Measurements from ENCODE around the gene STON1. TPM values are rescaled to one million over a fixed set of nuclear protein-coding genes. Genes with fewer than 3 reads are reported as not detected.
"Not testable (repeated sequence)": the region's sequence is repeated elsewhere in the genome, so short reads cannot be mapped to it uniquely, and the experiment has no call there.

STON1 gene
- polyA plus RNA-seq, 2 of the 4 experiments (the other 2 are of a cell fraction), result 0.88 to 1.0 TPM

DNA sequence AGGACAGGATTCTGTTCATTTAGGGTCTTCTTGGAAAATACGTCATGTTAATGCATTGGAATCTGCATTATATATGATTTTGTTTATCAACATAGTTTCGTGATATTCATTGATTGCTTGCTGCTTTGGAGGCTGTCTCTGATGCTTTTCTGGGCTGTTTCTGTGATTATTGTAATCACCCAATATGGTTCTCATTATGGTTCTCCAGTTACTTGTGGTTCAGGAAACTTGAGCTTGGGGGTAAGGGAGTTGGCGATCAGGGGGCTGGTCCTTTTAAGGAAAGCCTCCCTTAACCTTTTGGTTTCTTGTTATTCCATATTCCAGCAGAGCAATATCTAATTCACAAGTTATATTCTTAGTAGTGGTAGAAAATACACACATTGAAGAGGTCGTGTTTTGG lies 17.4 kb upstream of the STON1 start:
- 95% methylated on average over 4 of the region's 4 CpGs for WGBS (ENCODE audit: missing lambda C conversion rate)
- H3K27ac ChIP-seq, result no peak overlapping the region

DNA sequence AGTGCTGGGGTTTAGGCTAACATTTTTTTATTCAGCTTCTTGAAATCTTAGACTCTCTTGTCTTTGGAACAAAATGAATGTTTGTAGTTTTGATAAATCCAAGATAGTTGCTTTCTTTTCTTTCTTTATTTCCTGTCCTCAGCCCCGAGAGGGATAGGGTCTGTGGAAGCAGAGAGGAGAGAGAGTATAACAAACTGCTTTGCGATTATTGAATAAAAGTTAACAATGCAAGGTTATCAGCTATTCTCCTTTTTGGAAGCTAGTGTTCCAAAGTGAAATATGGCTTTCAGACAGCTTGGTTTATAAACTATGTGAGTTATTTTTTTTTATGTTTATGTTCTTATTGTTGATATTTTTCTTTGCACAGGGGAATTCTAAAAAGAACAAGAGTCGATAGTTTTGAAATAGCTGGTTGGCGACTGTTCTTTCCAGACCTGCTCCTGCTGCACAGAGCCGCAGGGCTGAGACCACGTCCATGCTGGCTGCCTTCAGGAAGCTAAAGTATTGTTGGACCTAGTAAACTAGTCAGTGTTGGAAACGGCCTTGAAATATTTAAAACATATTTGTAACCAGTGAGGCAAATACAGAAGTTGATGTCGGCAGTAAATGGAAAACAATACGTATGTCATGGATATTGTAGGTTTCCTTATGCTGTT lies 15.5 kb upstream of the STON1 start:
- Histone ChIP-seq H3K9me3 (no peaks in the 10 kb centered on the region), H3K27ac (no peak overlapping the region), H3K4me3 (no peak overlapping the region), H3K4me1 (no peaks in the 10 kb centered on the region), H3K4me2 (no peak overlapping the region)
- ATAC-seq (no peak), FAIRE-seq (no peak), DNase-seq (ENCODE audit: low read depth in 1 of 2, low spot score in 1 of 2) (no peak)
- no peak for TF ChIP-seq EHF (CRISPR knock-in tag; IDR thresholded peaks at IDR 0.05)
- TF ChIP-seq POLR2AphosphoS2 (conservative IDR thresholded peaks at IDR 0.05; ENCODE audit: low read length), result no peak
- no peak for TF ChIP-seq CEBPB (IDR thresholded peaks at IDR 0.05)
- CTCF ChIA-PET, result interaction anchor here (0.8 to 1.4 kb wide), 2 partner anchors 13 to 45 kb away, joined by 3 to 4 read pairs; no protein-coding TSS in a partner anchor
- POLR2A ChIA-PET, result interaction anchor here (0.6 kb wide), 1 partner anchor 1570 kb away, joined by 3 read pairs; no protein-coding TSS in a partner anchor
- WGBS (ENCODE audit: missing lambda C conversion rate), result 93% methylated on average over 9 of the region's 9 CpGs

More for the DNA sequence above, 17.4 kb upstream of the STON1 start:
- CTCF ChIA-PET, result interaction anchor here (0.6 kb wide), 3 partner anchors 69 to 240 kb away, joined by 3 to 5 read pairs (median 3); no protein-coding TSS in a partner anchor
- FAIRE-seq (no peak), ATAC-seq (no peak), DNase-seq (ENCODE audit: low read depth in 1 of 2, low spot score in 1 of 2) (no peak)
- H3K4me1 ChIP-seq, result peaks cover 9% of the 10 kb centered on the region
- POLR2A ChIA-PET, result no interaction called here
- H3K4me2 ChIP-seq, result no peak overlapping the region
- TF ChIP-seq, protein P1, sequence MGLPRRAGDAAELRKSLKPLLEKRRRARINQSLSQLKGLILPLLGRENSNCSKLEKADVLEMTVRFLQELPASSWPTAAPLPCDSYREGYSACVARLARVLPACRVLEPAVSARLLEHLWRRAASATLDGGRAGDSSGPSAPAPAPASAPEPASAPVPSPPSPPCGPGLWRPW (IDR thresholded peaks at IDR 0.05), result no peak
- TF ChIP-seq MAFK (IDR thresholded peaks at IDR 0.05; ENCODE audit: partially characterized antibody) (no peak), HOXB5 (CRISPR knock-in tag; IDR thresholded peaks at IDR 0.05) (no peak), EHF (CRISPR knock-in tag; IDR thresholded peaks at IDR 0.05) (no peak), SREBF2 (IDR thresholded peaks at IDR 0.05) (no peak), MYC (IDR thresholded peaks at IDR 0.05; ENCODE audit: borderline replicate concordance, low read length) (no peak), FOXS1 (CRISPR knock-in tag; IDR thresholded peaks at IDR 0.05) (no peak), MAZ (IDR thresholded peaks at IDR 0.05; ENCODE audit: borderline replicate concordance, low read depth, low read length) (no peak), CBX8 (IDR thresholded peaks at IDR 0.05) (no peak)
- TF ChIP-seq, protein P2, sequence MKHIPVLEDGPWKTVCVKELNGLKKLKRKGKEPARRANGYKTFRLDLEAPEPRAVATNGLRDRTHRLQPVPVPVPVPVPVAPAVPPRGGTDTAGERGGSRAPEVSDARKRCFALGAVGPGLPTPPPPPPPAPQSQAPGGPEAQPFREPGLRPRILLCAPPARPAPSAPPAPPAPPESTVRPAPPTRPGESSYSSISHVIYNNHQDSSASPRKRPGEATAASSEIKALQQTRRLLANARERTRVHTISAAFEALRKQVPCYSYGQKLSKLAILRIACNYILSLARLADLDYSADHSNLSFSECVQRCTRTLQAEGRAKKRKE (CRISPR knock-in tag; IDR thresholded peaks at IDR 0.05; ENCODE audit: low read depth), result no peak
- H3K4me3 ChIP-seq, result no peak overlapping the region
- no peaks in the 10 kb centered on the region for H3K9me3 ChIP-seq

DNA sequence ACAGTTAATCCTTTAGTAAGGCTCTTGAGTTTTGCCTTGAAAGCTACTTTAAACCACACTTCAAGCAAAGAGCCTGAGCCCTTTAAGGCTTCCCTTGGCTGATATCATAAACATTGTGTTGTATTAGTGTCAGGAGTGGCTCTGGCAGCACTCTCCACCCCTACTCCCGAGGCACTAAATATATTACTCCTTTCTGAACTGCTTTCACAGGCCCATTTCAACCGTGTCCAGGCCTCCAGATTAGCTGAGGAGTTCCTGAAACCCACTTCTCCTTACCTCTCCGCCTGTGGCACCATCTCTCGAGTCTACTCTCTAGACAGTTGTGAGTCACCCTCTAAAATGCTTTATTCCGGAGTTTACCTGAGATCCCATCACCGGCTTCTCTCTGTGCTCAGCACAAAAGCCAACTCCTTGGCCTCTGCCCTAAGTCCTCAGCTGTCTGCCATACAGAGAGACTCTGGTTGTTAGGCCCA lies 14.4 kb upstream of the STON1 start:
- FAIRE-seq (no peak), ATAC-seq (no peak), DNase-seq (ENCODE audit: low read depth in 1 of 2, low spot score in 1 of 2) (no peak)
- ChIA-PET CTCF (interaction anchor here (2.1 kb wide), 1 partner anchor 45 kb away, joined by 6 read pairs; no protein-coding TSS in a partner anchor), POLR2A (no interaction called here)
- no peak overlapping the region for H3K4me2 ChIP-seq
- TF ChIP-seq, protein P3, sequence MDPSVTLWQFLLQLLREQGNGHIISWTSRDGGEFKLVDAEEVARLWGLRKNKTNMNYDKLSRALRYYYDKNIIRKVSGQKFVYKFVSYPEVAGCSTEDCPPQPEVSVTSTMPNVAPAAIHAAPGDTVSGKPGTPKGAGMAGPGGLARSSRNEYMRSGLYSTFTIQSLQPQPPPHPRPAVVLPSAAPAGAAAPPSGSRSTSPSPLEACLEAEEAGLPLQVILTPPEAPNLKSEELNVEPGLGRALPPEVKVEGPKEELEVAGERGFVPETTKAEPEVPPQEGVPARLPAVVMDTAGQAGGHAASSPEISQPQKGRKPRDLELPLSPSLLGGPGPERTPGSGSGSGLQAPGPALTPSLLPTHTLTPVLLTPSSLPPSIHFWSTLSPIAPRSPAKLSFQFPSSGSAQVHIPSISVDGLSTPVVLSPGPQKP (IDR thresholded peaks at IDR 0.05; ENCODE audit: low read depth, low read length), result no peak
- TF ChIP-seq RARB (CRISPR knock-in tag; IDR thresholded peaks at IDR 0.05), result no peak
- no peak for TF ChIP-seq EHMT2 (IDR thresholded peaks at IDR 0.05; ENCODE audit: low read depth)
- H3K4me3 ChIP-seq, result no peak overlapping the region
- H3K27ac ChIP-seq, result no peak overlapping the region
- no peaks in the 10 kb centered on the region for H3K4me1 ChIP-seq
- 78% methylated on average over 6 of the region's 6 CpGs for WGBS (ENCODE audit: missing lambda C conversion rate)
- H3K9me3 ChIP-seq, result no peaks in the 10 kb centered on the region

DNA sequence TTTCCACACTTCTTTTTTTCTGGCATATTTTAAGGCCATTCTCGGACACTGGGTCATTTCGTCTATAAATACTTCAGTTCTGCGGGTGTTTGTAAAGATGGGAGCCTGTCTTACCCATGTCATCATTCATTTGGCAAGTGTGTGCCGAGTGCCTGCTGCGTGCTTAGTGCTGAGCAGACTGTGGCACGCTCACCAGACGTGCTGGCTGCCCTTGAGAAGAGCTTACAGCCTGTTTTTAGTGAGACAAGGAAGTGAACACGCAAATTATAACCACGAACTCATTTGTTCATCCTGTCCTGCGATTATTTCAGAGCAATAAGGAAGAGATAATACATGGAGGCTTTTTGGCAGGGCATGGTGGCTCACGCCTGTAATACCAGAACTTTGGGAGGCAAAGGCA lies 10.4 kb upstream of the STON1 start:
- H3K4me3 ChIP-seq, result no peak overlapping the region
- CTCF ChIA-PET, result interaction anchor here (1.5 kb wide), 1 partner anchor 70 kb away, joined by 3 read pairs; no protein-coding TSS in a partner anchor
- DNase-seq (ENCODE audit: low read depth in 1 of 2, low spot score in 1 of 2) (no peak), FAIRE-seq (no peak), ATAC-seq (no peak)
- H3K4me1 ChIP-seq, result no peaks in the 10 kb centered on the region
- no peak overlapping the region for H3K4me2 ChIP-seq
- TF ChIP-seq, protein P4, sequence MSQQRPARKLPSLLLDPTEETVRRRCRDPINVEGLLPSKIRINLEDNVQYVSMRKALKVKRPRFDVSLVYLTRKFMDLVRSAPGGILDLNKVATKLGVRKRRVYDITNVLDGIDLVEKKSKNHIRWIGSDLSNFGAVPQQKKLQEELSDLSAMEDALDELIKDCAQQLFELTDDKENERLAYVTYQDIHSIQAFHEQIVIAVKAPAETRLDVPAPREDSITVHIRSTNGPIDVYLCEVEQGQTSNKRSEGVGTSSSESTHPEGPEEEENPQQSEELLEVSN (IDR thresholded peaks at IDR 0.05; ENCODE audit: borderline replicate concordance, low read depth), result no peak
- no peak for TF ChIP-seq RARB (CRISPR knock-in tag; IDR thresholded peaks at IDR 0.05)
- no peak for TF ChIP-seq PHF8 (IDR thresholded peaks at IDR 0.05; ENCODE audit: borderline replicate concordance, low read depth)
- no peak for TF ChIP-seq HDAC2 (IDR thresholded peaks at IDR 0.05)
- TF ChIP-seq SMC3 (IDR thresholded peaks at IDR 0.05), result no peak
- no peak for TF ChIP-seq NFE2L2 (conservative IDR thresholded peaks at IDR 0.05; ENCODE audit: low read length)
- TF ChIP-seq ZNF302 (CRISPR knock-in tag; IDR thresholded peaks at IDR 0.05), result no peak
- TF ChIP-seq HOXA7 (CRISPR knock-in tag; IDR thresholded peaks at IDR 0.05), result no peak
- TF ChIP-seq, protein P2 (CRISPR knock-in tag; IDR thresholded peaks at IDR 0.05; ENCODE audit: low read depth), result no peak
- TF ChIP-seq, protein P5, sequence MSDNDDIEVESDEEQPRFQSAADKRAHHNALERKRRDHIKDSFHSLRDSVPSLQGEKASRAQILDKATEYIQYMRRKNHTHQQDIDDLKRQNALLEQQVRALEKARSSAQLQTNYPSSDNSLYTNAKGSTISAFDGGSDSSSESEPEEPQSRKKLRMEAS (IDR thresholded peaks at IDR 0.05), result no peak
- POLR2A ChIA-PET, result no interaction called here
- 89% methylated on average over 11 of the region's 11 CpGs for WGBS (ENCODE audit: missing lambda C conversion rate)
- H3K9me3 ChIP-seq, result no peaks in the 10 kb centered on the region
- no peak overlapping the region for H3K27ac ChIP-seq

DNA sequence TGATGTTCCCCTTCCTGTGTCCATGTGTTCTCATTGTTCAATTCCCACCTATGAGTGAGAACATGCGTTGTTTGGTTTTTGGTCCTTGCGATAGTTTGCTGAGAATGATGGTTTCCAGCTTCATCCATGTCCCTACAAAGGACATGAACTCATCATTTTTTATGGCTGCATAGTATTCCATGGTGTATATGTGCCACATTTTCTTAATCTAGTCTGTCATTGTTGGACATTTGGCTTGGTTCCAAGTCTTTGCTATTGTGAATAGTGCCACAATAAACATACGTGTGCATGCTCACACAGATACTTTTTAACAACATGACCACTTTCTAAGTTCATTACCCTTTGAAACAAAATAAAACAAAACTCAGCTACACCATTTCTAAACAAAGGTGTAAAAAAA lies 5.2 kb upstream of the STON1 start:
- DNase-seq (ENCODE audit: low read depth in 1 of 2, low spot score in 1 of 2); FAIRE-seq; ATAC-seq; H3K4me2 ChIP-seq; H3K4me1 ChIP-seq; H3K27ac ChIP-seq; POLR2A ChIA-PET; H3K4me3 ChIP-seq; H3K9me3 ChIP-seq: not testable (repeated sequence)
- CTCF ChIA-PET, result interaction anchor here (0.9 to 1.2 kb wide), 2 partner anchors 15 to 64 kb away, joined by 3 read pairs; no protein-coding TSS in a partner anchor
- WGBS (ENCODE audit: missing lambda C conversion rate), result 92% methylated on average over 3 of the region's 3 CpGs
